Measurements from ENCODE around the gene HS3ST3A1.

The HS3ST3A1 gene

DNA sequence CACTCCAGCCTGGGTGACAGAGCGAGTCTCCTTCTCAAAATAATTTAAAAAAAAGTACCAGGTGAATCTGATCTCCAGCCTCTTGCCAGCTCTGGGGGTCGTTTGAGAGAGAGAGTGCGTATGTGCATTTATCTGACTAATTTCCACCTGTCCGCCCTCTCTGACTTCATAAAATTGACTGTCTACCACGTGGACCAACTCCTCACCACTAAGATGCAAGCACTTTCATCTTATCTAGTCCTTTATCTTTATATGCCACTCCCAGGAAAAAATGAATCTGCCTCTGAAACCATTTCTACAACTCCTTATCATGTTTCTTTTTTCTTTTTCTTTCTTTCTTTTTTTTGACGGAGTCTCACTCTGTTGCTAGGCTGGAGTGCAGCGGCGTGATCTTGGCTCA lies 55.8 kb downstream of the HS3ST3A1 start:
- TF ChIP-seq POLR2A (IDR thresholded peaks at IDR 0.05; ENCODE audit: low read length) (no peak), GATA1 (IDR thresholded peaks at IDR 0.05; ENCODE audit: low read depth, low read length) (no peak)

DNA sequence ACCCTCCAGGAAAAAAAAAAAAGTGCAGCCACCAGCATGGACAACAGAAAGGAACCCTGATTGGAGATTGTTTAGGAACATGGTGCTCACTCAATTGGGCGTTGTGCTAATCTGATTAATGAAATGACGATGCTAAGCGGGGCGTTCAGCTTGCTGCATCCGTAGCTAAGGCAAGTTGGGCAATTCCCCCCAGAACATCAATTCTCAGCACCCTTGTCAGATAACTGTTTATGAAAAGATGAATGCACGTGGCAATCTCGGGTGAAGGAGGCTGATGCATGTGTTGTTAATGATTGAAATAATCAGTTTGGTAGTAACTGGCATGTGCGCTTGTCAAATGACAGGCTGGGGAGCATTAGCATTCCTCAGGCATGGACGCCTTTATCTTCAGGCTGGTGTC lies 57.0 kb downstream of the HS3ST3A1 start:
- TF ChIP-seq POLR2A (IDR thresholded peaks at IDR 0.05; ENCODE audit: low read length) (no peak), GATA1 (IDR thresholded peaks at IDR 0.05; ENCODE audit: low read depth, low read length) (no peak)
- DNase-seq = no peak

More for the DNA sequence above, 55.8 kb downstream of the HS3ST3A1 start:
- no peak for DNase-seq

DNA sequence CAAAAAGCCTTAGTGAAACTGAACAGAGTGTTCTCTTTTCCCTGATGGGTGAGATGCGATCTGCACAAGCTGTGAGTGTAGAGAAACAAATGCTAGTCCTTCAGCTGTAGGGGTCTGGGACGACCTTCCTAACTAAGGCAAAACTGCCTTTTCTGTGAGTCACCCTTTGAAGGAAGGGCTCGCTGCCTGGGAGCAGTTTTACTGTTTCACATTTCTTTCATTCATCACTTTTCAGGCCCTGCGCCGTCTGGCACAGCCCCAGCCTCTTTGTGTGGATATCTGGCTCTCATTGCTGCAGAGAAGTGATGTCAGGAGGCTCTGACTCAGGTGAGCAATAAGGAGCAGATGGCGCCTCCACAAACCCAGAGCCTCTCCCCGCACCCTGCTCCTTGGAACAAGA lies 57.4 kb downstream of the HS3ST3A1 start:
- TF ChIP-seq POLR2A (IDR thresholded peaks at IDR 0.05; ENCODE audit: low read length) (no peak), GATA1 (IDR thresholded peaks at IDR 0.05; ENCODE audit: low read depth, low read length) (no peak)
- DNase-seq = no peak

DNA sequence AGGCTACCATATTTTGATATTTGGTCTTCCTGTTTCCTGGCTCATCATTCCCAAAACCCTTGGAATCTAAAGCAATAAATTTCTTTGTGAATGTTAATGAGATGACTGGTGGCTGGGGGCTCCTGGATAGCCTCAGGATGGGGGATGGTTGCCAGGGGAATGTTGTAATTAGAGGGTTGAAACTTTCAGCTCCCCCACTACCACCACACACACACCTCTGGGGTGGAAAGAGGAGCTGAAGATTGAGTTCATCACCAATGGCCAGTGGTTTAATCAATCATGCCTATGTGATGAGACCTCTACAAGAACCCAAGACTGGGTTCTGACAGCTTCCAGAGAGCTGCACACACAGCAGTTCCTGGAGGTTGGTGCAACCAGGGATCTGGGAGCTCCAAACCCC lies 59.1 kb downstream of the HS3ST3A1 start:
- no peak for DNase-seq
- TF ChIP-seq GATA1 (IDR thresholded peaks at IDR 0.05; ENCODE audit: low read depth, low read length) = no peak
- TF ChIP-seq POLR2A (IDR thresholded peaks at IDR 0.05; ENCODE audit: low read length) = no peak

DNA sequence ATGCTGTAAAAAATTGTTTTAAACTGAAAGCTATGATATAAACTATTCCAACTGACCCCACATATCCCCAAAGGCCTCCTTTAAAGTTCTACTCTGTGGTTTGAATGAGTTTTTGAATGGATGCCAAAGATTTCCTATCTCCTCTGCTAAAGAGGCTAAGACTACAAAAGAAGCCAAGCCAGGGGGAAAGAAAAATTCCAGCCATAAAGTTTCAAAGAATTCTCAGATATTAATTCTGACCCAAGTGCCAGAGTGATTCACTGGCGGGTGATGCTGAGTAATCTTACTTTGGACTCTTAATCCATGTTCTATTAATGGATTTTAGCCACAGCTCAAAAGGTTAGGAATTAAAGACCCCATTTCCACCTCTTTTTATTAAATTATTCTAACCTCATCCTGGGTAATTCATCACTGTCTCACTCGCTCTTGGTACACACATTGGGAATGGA lies 60.7 kb downstream of the HS3ST3A1 start:
- TF ChIP-seq POLR2A (IDR thresholded peaks at IDR 0.05; ENCODE audit: low read length) = no peak
- no peak for TF ChIP-seq GATA1 (IDR thresholded peaks at IDR 0.05; ENCODE audit: low read depth, low read length)
- DNase-seq = no peak

DNA sequence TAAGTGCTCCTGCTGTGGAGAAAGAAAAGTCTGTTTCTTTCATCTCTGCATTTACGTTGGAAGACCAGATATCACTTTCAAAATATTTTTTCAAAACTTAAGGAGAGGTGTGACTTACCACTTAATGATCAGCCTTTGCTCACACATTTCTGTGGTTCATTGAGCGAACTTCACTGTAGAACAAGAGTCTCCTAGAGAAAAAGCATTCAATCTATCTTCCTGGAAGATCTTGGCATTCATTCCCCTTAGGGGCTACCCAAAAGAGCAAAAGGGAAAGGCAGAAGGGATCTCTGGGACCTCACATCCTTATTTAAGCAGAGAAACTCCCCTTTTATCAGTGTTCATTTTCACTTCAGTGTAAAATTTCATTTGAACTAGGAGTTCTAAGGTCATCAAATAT lies 61.2 kb downstream of the HS3ST3A1 start:
- no peak for DNase-seq
- no peak for TF ChIP-seq GATA1 (IDR thresholded peaks at IDR 0.05; ENCODE audit: low read depth, low read length)
- TF ChIP-seq POLR2A (IDR thresholded peaks at IDR 0.05; ENCODE audit: low read length) = no peak

DNA sequence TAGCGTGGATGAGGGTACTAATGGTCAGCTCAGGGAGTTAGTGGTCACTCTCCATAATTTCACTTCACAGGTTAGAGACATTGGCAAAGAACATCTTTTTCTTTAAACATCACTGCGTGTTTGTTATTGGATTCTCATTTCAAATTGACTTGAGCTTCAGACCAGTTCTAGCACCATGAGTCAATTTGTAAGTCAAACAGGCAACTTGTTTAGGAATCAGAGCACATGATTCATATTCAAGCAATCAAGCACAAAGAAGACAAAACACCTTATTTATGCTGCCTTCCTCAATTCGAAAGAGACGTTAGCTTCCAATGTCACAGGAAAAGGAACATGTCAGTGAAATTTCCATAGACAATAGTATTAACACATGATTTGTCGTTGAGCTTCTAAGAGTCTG lies 62.3 kb downstream of the HS3ST3A1 start:
- no peak for DNase-seq
- no peak for TF ChIP-seq GATA1 (IDR thresholded peaks at IDR 0.05; ENCODE audit: low read depth, low read length)
- TF ChIP-seq POLR2A (IDR thresholded peaks at IDR 0.05; ENCODE audit: low read length) = no peak

DNA sequence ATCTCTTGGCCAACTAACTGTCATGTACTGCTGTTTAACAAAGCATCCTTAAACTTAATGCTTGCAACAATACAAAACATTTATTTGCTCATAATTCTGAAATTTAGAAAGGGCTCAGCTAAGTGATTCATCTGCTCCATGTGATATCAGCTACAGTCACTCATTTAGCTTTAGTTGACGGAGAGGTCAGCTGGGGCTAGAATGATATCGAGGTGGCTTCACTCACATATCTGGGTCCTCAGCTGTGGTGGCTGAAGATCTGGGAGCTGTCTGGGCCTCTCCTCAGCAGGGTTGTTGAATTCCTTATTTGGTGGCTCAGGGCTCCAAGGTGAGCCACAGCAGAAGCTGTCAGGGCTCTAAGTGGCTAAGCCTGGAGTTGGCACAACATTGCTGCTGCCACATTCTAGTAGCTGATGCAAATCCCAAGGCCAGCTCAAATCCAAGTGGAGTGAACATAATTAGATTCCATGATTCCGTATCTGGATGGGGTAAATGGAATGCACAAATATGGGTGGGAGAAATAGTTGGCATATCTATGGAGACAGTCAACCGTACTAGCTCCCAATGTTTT lies 62.8 kb downstream of the HS3ST3A1 start:
- DNase-seq = no peak
- no peak for TF ChIP-seq GATA1 (IDR thresholded peaks at IDR 0.05; ENCODE audit: low read depth, low read length)
- TF ChIP-seq POLR2A (IDR thresholded peaks at IDR 0.05; ENCODE audit: low read length) = no peak

DNA sequence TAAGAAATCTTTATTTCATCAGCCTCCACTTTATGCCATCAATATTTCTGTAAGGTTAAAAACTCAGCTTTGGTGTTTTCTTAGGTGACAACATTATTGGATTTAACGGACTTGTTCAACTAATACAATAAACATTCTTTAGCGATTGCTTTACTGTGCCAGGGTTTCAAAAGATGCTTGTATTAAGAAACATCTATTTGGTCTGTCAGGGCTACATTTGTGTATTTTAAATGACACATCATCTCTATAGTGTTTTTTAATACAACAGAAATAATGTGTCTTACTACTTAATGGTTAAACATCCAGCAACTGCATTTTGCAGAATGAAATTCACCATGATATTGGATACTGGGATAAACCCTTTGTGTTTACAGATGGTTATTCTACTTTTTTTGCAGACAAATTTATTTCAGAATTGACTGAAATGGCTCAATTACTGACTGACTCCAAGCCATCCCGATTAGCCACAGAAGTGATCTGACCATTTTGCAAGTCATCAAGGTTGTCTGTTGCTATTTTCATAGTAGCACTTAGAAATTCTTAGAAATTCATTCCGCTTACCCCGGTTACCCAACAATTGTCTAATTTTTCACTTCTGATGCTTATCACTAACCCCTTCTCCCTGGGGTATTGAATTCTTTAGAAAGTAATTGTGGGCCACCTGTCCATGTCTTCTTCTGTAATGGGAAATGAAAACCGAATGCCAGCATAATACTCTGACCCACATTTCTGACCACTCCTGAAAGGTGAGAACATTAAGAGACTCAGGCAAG lies 63.7 kb downstream of the HS3ST3A1 start:
- DNase-seq = no peak
- no peak for TF ChIP-seq GATA1 (IDR thresholded peaks at IDR 0.05; ENCODE audit: low read depth, low read length)
- no peak for TF ChIP-seq POLR2A (IDR thresholded peaks at IDR 0.05; ENCODE audit: low read length)

DNA sequence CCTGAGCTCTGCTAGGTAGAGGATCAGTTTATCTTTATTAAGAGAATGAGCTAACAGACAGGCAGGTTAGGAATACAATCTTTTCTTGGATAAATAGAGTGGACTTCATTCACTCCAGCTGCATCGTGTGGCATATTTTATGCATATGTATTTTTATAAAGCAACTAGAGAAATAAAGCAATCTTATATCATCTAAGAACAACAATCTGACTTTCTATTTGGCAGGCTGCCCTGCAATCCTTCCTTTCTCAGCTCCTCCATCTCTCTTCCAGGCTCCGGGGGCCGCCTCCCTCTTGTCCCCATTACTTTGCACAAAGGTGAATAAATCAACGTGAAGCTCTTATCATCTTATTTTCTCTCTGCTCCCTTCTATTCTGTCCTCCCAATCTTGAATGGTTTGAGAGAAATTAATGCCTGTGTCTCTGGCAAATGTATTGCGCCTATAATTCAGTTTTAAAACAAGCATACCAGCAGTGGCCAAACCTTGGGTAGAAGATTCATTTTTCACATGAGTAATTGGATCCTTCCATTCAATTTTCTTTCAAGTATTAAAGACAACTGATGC lies 64.5 kb downstream of the HS3ST3A1 start:
- TF ChIP-seq GATA1 (IDR thresholded peaks at IDR 0.05; ENCODE audit: low read depth, low read length) = no peak
- no peak for TF ChIP-seq POLR2A (IDR thresholded peaks at IDR 0.05; ENCODE audit: low read length)
- DNase-seq = no peak

DNA sequence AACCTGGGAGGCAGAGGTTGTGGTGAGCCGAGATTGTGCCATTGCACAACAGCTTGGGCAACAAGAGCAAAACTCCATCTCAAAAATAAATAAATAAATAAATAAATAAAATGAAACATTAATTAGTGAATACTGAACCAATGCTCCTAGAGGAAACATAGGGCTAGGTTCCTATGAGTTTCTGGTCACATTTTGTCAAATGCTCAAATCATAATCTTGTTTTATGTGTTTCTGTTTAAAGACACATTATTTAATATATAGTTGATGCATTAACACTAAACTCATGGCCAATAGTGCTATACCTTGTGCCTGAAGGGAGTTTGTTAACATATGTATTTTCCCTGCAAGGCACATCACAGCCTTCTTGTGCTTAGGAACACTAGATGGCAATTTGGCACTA lies 66.8 kb downstream of the HS3ST3A1 start:
- DNase-seq = no peak
- no peak for TF ChIP-seq POLR2A (IDR thresholded peaks at IDR 0.05; ENCODE audit: low read length)
- no peak for TF ChIP-seq GATA1 (IDR thresholded peaks at IDR 0.05; ENCODE audit: low read depth, low read length)

DNA sequence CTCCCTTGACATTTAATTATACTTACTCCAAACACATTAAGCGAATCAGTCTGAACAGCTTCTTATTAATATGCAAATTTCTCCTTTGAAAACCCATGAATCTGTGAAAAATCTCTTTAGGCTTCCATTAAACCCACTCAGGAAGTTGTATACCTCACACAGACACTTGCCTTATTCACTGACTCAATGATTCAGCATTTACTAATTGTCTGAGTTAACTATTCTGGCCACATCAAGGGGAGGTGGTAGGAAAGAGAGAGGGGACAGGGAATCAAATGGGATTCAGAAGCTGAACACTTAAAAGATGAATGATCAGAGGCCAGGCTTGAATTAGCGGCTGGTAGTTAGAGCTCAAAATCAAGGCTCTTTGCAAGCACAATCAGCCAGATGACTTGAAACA lies 70.0 kb downstream of the HS3ST3A1 start:
- DNase-seq = no peak
- TF ChIP-seq POLR2A (IDR thresholded peaks at IDR 0.05; ENCODE audit: low read length) = no peak
- no peak for TF ChIP-seq GATA1 (IDR thresholded peaks at IDR 0.05; ENCODE audit: low read depth, low read length)

DNA sequence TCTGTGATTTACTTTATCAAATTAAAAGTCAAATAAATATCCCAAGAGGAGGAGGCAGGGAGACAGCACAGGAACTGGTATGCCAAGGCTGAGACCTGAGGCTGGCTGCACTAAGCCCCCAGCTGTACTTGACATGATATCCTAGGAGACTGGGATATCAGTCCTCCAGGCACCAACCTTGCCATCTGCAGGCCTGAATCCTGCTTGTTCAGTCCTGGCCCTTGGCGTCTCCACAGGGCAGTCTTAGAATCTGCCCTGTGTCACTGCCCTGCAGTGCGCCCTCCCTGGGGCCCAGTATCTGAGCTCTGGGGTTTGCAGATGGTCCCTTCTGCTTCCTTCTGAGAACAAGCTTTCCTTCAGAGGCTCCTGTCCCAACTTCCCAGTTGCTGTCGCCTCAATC lies 75.9 kb downstream of the HS3ST3A1 start:
- no peak for DNase-seq
- TF ChIP-seq POLR2A (IDR thresholded peaks at IDR 0.05; ENCODE audit: low read length) (no peak), GATA1 (IDR thresholded peaks at IDR 0.05; ENCODE audit: low read depth, low read length) (no peak)

DNA sequence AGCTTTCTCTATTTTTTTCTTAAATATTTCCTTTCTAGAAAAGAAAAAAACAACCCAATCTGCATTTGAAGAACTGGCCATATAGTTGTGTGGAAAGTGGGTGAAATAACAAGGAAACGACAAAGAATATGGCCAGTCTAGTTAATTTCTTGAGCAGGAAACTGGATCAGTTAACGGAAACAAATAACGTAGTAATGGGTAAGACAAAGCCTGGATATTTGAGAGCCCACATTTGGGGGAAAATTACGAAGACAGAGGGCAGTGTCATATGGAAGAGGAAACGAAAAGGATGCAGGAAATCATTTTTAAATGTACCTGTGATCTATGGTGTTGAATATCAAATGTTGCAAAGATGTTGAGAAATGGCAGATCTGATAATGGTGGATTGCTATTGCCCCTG lies 78.6 kb downstream of the HS3ST3A1 start:
- no peak for TF ChIP-seq GATA1 (IDR thresholded peaks at IDR 0.05; ENCODE audit: low read depth, low read length)
- TF ChIP-seq POLR2A (IDR thresholded peaks at IDR 0.05; ENCODE audit: low read length) = no peak
- no peak for DNase-seq

DNA sequence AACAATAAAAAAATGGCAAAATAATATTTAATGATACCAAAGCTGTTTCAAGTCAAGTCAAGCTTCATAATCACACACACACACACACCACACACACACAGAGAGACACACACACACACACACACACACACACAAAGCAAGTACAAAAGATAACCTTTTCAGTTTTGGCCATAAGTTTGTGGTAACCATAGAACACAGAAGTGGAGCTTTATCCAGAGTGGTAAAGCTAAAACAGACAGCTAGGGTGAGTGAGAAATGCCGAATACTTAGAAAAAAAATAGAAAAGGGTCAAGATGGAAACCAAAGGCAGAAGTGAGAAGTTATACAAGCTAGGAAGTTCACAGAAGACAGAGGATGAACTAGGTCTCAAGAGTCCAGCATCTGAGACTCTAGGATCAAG lies 79.0 kb downstream of the HS3ST3A1 start:
- no peak for DNase-seq
- TF ChIP-seq POLR2A (IDR thresholded peaks at IDR 0.05; ENCODE audit: low read length) (no peak), GATA1 (IDR thresholded peaks at IDR 0.05; ENCODE audit: low read depth, low read length) (no peak)
